ENCODE results near the gene CRHR1. TPM values are rescaled to one million over a fixed set of nuclear protein-coding genes. Genes with fewer than 3 reads are reported as not detected.

Gene CRHR1
- polyA plus RNA-seq, 3 donors = not detected

GRCh38 chr17:45854209-45854608, 70.1 kb downstream of the CRHR1 start:
- intact Hi-C loops (cut with micrococcal nuclease) = no loop called here
- Histone ChIP-seq H3K9ac (ENCODE audit: insufficient read depth, low read length, poor library complexity, severe bottlenecking) (no peak overlapping the region), H3K4me1 (ENCODE audit: control insufficient read depth in 1 of 2, insufficient read depth in 2 of 2, low read length in 2 of 2) (no peaks in the 10 kb centered on the region), H3K4me2 (replicated peaks; ENCODE audit: extremely low read depth, low read length, poor library complexity, severe bottlenecking) (no peak overlapping the region), H2AFZ (ENCODE audit: insufficient read depth, low read depth, low read length, poor library complexity, severe bottlenecking) (no peak overlapping the region), H3K36me3 (replicated peaks in 1 of 2; ENCODE audit: control insufficient read depth in 1 of 2, insufficient read depth in 2 of 2, low read length in 2 of 2) (no peaks in the 10 kb centered on the region), H4K20me1 (ENCODE audit: insufficient read depth, low read length) (no peaks in the 10 kb centered on the region), H3K4me3 (replicated peaks in 1 of 3; ENCODE audit: low read depth in 2 of 3, low read length in 3 of 3) (no peak overlapping the region), H3K9me3 (replicated peaks in 1 of 2; ENCODE audit: control insufficient read depth in 1 of 2, insufficient read depth in 1 of 2, low read length in 2 of 2) (no peaks in the 10 kb centered on the region), H3K27ac (ENCODE audit: low read depth in 1 of 2, low read length in 2 of 2) (no peak overlapping the region), H3K27me3 (ENCODE audit: control insufficient read depth in 2 of 2, insufficient read depth in 2 of 2, low read length in 2 of 2) (peaks cover 0 to 12% of the 10 kb centered on the region in 2 donors), H3K79me2 (ENCODE audit: insufficient read depth, low read length) (no peaks in the 10 kb centered on the region)
- Mint-ChIP-seq H3K36me3 (no peaks in the 10 kb centered on the region), H3K27me3 (ENCODE audit: low read depth in 3 of 3) (peaks cover 16 to 32% (median 24%) of the 10 kb centered on the region in 3 donors), H3K4me3 (no peak overlapping the region), H3K9me3 (peaks cover 0 to 3% (median 0%) of the 10 kb centered on the region in 7 donors), H3K4me1 (peaks cover 3% of the 10 kb centered on the region), H3K27ac (no peak overlapping the region)
- 77% methylated on average over 5 of the region's 9 CpGs for WGBS (ENCODE audit: insufficient coverage)
- no peak for DNase-seq
- TF ChIP-seq, protein P1, sequence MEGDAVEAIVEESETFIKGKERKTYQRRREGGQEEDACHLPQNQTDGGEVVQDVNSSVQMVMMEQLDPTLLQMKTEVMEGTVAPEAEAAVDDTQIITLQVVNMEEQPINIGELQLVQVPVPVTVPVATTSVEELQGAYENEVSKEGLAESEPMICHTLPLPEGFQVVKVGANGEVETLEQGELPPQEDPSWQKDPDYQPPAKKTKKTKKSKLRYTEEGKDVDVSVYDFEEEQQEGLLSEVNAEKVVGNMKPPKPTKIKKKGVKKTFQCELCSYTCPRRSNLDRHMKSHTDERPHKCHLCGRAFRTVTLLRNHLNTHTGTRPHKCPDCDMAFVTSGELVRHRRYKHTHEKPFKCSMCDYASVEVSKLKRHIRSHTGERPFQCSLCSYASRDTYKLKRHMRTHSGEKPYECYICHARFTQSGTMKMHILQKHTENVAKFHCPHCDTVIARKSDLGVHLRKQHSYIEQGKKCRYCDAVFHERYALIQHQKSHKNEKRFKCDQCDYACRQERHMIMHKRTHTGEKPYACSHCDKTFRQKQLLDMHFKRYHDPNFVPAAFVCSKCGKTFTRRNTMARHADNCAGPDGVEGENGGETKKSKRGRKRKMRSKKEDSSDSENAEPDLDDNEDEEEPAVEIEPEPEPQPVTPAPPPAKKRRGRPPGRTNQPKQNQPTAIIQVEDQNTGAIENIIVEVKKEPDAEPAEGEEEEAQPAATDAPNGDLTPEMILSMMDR (IDR thresholded peaks at IDR 0.05) = no peak

DNA sequence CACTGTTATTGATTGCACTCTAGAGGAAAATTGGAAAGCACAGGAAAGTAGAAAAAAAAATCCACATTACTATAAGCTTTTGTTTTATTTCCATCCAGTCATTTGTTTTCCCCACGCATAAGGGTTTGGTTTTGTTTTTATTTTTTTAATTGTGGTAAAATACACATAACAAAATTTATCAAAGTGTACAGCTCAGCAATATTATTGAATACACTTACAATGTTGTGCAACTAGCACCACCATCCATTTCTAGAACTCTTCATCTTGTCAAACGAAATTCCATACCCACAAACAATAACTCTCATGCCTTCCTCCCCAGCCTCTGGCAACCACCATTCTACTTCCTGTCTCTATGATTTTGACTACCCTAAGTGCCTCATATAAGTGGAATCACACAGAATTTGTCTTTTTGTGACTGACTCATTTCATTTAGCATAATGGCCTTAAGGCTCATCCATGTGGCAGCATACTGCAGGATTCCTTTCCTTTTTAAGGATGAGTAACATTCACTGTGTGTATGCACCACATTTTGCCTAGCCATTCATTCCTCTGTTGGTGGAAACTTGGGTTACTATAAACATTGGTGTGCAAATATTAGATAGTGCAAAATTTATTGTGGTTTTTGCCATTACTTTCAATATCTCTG, 71.7 kb downstream of the CRHR1 start:
- TF ChIP-seq, protein P1 (IDR thresholded peaks at IDR 0.05) = no peak
- H3K4me3 Mint-ChIP-seq = no peak overlapping the region
- Histone ChIP-seq H3K4me2 (replicated peaks; ENCODE audit: extremely low read depth, low read length, poor library complexity, severe bottlenecking) (no peak overlapping the region), H3K27me3 (ENCODE audit: control insufficient read depth in 2 of 2, insufficient read depth in 2 of 2, low read length in 2 of 2) (peaks cover 0 to 12% of the 10 kb centered on the region in 2 donors), H3K9me3 (replicated peaks in 1 of 2; ENCODE audit: control insufficient read depth in 1 of 2, insufficient read depth in 1 of 2, low read length in 2 of 2) (no peaks in the 10 kb centered on the region), H3K36me3 (replicated peaks in 1 of 2; ENCODE audit: control insufficient read depth in 1 of 2, insufficient read depth in 2 of 2, low read length in 2 of 2) (no peaks in the 10 kb centered on the region), H3K27ac (ENCODE audit: low read depth in 1 of 2, low read length in 2 of 2) (no peak overlapping the region), H4K20me1 (ENCODE audit: insufficient read depth, low read length) (no peaks in the 10 kb centered on the region), H3K4me3 (replicated peaks in 1 of 3; ENCODE audit: low read depth in 2 of 3, low read length in 3 of 3) (no peak overlapping the region), H3K79me2 (ENCODE audit: insufficient read depth, low read length) (no peaks in the 10 kb centered on the region), H2AFZ (ENCODE audit: insufficient read depth, low read depth, low read length, poor library complexity, severe bottlenecking) (no peak overlapping the region), H3K9ac (ENCODE audit: insufficient read depth, low read length, poor library complexity, severe bottlenecking) (no peak overlapping the region), H3K4me1 (ENCODE audit: control insufficient read depth in 1 of 2, insufficient read depth in 2 of 2, low read length in 2 of 2) (no peaks in the 10 kb centered on the region)
- no peaks in the 10 kb centered on the region for H3K36me3 Mint-ChIP-seq
- no peak for DNase-seq
- peaks cover 16 to 26% (median 24%) of the 10 kb centered on the region in 3 donors for H3K27me3 Mint-ChIP-seq (ENCODE audit: low read depth in 3 of 3)
- peaks cover 3% of the 10 kb centered on the region for H3K4me1 Mint-ChIP-seq
- H3K9me3 Mint-ChIP-seq = peaks cover 0 to 3% (median 0%) of the 10 kb centered on the region in 7 donors
- WGBS (ENCODE audit: insufficient coverage) = 29% methylated on average over 1 of the region's 2 CpGs
- intact Hi-C loops (cut with micrococcal nuclease) = no loop called here
- H3K27ac Mint-ChIP-seq = no peak overlapping the region

Measured in CD14-positive monocyte (primary cell).